Measurements from ENCODE around the gene APBB2.

APBB2 gene

DNA sequence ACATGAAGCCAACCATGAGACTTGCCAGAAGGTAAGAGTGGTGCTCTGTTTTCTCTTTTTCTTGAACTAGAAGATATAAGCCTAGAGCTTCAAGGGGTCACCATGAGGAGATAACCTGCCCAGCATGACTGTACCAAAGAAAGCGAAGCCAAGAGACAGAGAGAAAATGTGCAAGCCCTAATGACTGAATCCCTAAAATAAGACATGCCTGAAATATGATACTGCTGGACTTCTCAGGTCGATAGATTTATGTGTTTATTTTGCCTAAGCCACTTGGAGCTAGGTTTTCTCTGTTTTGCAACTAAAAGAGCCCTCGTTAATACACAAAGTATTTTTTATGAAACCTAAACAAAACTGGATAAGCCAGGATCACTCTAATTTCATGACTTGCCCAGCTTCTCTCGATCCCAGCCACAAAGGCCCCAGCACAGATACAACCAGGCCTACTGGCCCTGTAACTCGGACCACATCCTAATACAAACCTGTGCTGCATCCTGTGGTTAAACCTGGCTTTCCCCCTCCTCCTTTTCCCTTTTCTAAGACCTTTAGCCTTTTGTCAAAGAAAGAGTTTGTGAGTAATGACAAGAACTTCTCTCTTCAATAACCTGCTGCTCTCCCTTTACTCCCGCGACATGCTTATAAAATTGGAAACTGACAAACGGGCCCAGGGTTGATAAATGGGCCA is 185.8 kb downstream of the APBB2 start:
- Histone ChIP-seq H3K4me3 (ENCODE audit: insufficient read length, low read depth) (no peak overlapping the region), H3K36me3 (ENCODE audit: insufficient read depth, insufficient read length, low read length) (no peaks in the 10 kb centered on the region), H3K9me3 (ENCODE audit: insufficient read depth, low read length) (peaks cover 37% of the 10 kb centered on the region), H3K4me1 (ENCODE audit: insufficient read depth, insufficient read length) (no peaks in the 10 kb centered on the region), H3K9ac (ENCODE audit: insufficient read length, low read depth) (no peak overlapping the region), H3K27me3 (ENCODE audit: insufficient read depth, insufficient read length) (no peaks in the 10 kb centered on the region)
- DNase-seq (ENCODE audit: low read depth, low spot score), result no peak
- TF ChIP-seq ZNF274 (IDR thresholded peaks at IDR 0.05; ENCODE audit: low read depth, low read length), result no peak
- no peak for TF ChIP-seq SUZ12 (IDR thresholded peaks at IDR 0.05; ENCODE audit: extremely low read depth, insufficient read depth, insufficient read length)
- no peak for TF ChIP-seq YY1 (IDR thresholded peaks at IDR 0.05; ENCODE audit: insufficient read depth, insufficient read length)

DNA sequence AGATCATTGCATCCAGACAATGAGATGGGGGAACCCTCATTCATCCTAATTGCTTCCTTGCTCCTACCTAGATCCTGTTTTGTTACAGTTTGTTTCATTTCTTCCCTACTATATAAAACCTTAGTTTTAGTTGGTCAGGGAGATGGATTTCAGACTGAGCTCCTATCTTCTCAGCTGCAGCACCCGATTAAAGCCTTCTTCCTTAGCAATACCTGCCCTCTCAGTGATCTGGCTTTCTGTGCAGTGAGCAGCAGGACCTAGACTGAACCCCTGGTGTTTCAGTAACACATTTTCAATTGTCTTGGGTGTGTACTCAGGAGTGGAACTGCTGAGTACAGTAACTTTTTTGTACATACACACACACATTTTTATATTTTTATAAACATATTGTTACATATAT is 187.4 kb downstream of the APBB2 start:
- no peak for DNase-seq (ENCODE audit: low read depth, low spot score)
- Histone ChIP-seq H3K36me3 (ENCODE audit: insufficient read depth, insufficient read length, low read length) (no peaks in the 10 kb centered on the region), H3K4me3 (ENCODE audit: insufficient read length, low read depth) (no peak overlapping the region), H3K9ac (ENCODE audit: insufficient read length, low read depth) (no peak overlapping the region), H3K27me3 (ENCODE audit: insufficient read depth, insufficient read length) (no peaks in the 10 kb centered on the region), H3K9me3 (ENCODE audit: insufficient read depth, low read length) (peaks cover 37% of the 10 kb centered on the region), H3K4me1 (ENCODE audit: insufficient read depth, insufficient read length) (no peaks in the 10 kb centered on the region)
- TF ChIP-seq YY1 (IDR thresholded peaks at IDR 0.05; ENCODE audit: insufficient read depth, insufficient read length) (no peak), ZNF274 (IDR thresholded peaks at IDR 0.05; ENCODE audit: low read depth, low read length) (no peak), SUZ12 (IDR thresholded peaks at IDR 0.05; ENCODE audit: extremely low read depth, insufficient read depth, insufficient read length) (no peak)

DNA sequence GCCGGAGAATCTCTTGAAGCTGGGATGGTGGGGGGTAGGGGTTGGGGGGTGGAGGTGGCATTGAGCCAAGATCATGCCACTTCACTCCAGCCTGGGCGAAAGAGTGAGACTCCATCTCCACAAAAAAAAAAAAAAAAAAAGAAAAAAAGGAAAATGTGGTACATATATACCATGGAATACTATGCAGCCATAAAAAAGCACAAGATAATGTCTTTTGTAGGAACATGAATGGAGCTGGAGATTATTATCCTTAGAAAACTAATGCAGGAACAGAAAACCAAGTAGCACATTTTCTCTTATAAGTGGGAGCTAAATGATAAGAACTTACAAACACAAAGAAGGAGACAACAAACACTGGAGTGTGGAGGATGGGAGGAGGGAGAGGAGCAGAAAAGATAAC is 188.5 kb downstream of the APBB2 start:
- H3K9ac ChIP-seq (ENCODE audit: insufficient read length, low read depth), result no peak overlapping the region
- no peaks in the 10 kb centered on the region for H3K4me1 ChIP-seq (ENCODE audit: insufficient read depth, insufficient read length)
- no peak for TF ChIP-seq YY1 (IDR thresholded peaks at IDR 0.05; ENCODE audit: insufficient read depth, insufficient read length)
- no peak for TF ChIP-seq ZNF274 (IDR thresholded peaks at IDR 0.05; ENCODE audit: low read depth, low read length)
- no peak for TF ChIP-seq SUZ12 (IDR thresholded peaks at IDR 0.05; ENCODE audit: extremely low read depth, insufficient read depth, insufficient read length)
- DNase-seq (ENCODE audit: low read depth, low spot score), result no peak
- H3K27me3 ChIP-seq (ENCODE audit: insufficient read depth, insufficient read length), result no peaks in the 10 kb centered on the region
- peaks cover 42% of the 10 kb centered on the region for H3K9me3 ChIP-seq (ENCODE audit: insufficient read depth, low read length)
- H3K36me3 ChIP-seq (ENCODE audit: insufficient read depth, insufficient read length, low read length), result no peaks in the 10 kb centered on the region
- H3K4me3 ChIP-seq (ENCODE audit: insufficient read length, low read depth), result no peak overlapping the region

DNA sequence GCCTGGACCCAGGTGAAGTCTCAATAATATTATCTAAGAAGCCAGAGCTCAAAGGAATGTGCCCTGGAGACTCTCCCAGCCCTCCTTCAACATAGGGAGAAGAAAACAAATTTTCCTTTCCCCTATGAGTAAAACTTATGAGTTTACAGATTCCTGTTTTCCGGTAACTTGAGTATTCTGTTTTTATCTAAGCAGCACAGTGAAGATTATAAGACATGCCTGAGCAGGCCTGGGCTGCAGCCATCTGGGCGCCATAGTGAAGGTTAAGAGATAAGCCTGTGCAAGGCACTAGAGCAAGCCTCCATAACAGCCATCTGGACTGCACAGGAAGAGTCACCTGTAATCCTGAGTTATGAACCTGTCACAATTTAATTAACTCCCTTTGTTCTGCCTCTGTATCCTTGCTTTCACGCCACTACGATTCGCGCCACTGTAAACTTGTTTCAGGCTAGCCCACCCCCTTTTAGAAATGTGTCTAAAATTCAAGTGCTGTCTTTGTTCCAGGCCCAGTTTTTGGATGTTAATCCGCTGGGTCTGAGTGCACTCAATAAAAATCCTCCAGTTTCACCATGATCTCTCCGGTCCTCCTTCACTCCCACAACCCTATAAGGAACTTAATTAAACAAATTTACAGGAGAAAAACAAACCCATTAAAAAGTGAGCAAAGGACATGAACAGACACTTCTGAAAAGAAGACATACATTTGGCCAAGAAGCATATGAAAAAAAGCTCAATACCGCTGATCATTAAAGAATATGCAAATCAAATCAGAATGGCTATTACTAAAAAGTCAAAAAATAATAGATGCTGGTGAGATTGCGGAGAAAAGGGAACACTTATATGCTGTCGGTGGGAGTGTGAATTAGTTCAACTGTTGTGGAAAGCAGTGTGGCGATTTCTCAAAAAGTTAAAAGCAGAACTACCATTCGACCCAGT is 189.5 kb downstream of the APBB2 start:
- TF ChIP-seq ZNF274 (IDR thresholded peaks at IDR 0.05; ENCODE audit: low read depth, low read length) (no peak), YY1 (IDR thresholded peaks at IDR 0.05; ENCODE audit: insufficient read depth, insufficient read length) (no peak), SUZ12 (IDR thresholded peaks at IDR 0.05; ENCODE audit: extremely low read depth, insufficient read depth, insufficient read length) (no peak)
- H3K27me3 ChIP-seq (ENCODE audit: insufficient read depth, insufficient read length), result no peaks in the 10 kb centered on the region
- no peak overlapping the region for H3K4me3 ChIP-seq (ENCODE audit: insufficient read length, low read depth)
- H3K4me1 ChIP-seq (ENCODE audit: insufficient read depth, insufficient read length), result no peaks in the 10 kb centered on the region
- no peak overlapping the region for H3K9ac ChIP-seq (ENCODE audit: insufficient read length, low read depth)
- no peak for DNase-seq (ENCODE audit: low read depth, low spot score)
- H3K36me3 ChIP-seq (ENCODE audit: insufficient read depth, insufficient read length, low read length), result no peaks in the 10 kb centered on the region
- H3K9me3 ChIP-seq (ENCODE audit: insufficient read depth, low read length), result peaks cover 42% of the 10 kb centered on the region

DNA sequence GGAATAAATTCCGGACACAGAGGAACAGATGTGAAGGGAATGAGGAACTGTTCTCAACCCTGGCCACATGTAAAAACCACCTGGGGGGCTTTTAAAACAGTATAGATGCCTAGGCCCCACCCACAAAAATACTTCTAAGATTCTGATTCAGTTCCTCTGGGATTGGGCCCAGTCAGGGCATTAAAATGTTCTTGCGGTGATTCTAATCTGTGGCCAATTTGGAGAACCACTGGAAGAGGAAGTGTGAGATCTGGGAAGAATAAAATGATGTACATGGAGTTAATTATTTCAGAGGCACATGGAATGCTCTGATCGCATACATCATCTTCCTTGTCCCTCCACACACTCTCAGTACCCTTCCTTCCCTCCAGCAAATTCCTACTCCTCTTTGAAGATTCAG is 192.2 kb downstream of the APBB2 start:
- no peak for TF ChIP-seq SUZ12 (IDR thresholded peaks at IDR 0.05; ENCODE audit: extremely low read depth, insufficient read depth, insufficient read length)
- TF ChIP-seq YY1 (IDR thresholded peaks at IDR 0.05; ENCODE audit: insufficient read depth, insufficient read length), result no peak
- TF ChIP-seq ZNF274 (IDR thresholded peaks at IDR 0.05; ENCODE audit: low read depth, low read length), result no peak
- H3K4me1 ChIP-seq (ENCODE audit: insufficient read depth, insufficient read length), result no peaks in the 10 kb centered on the region
- no peaks in the 10 kb centered on the region for H3K27me3 ChIP-seq (ENCODE audit: insufficient read depth, insufficient read length)
- H3K36me3 ChIP-seq (ENCODE audit: insufficient read depth, insufficient read length, low read length), result no peaks in the 10 kb centered on the region
- no peak overlapping the region for H3K9ac ChIP-seq (ENCODE audit: insufficient read length, low read depth)
- DNase-seq (ENCODE audit: low read depth, low spot score), result no peak
- no peak overlapping the region for H3K4me3 ChIP-seq (ENCODE audit: insufficient read length, low read depth)
- H3K9me3 ChIP-seq (ENCODE audit: insufficient read depth, low read length), result peaks cover 35% of the 10 kb centered on the region

DNA sequence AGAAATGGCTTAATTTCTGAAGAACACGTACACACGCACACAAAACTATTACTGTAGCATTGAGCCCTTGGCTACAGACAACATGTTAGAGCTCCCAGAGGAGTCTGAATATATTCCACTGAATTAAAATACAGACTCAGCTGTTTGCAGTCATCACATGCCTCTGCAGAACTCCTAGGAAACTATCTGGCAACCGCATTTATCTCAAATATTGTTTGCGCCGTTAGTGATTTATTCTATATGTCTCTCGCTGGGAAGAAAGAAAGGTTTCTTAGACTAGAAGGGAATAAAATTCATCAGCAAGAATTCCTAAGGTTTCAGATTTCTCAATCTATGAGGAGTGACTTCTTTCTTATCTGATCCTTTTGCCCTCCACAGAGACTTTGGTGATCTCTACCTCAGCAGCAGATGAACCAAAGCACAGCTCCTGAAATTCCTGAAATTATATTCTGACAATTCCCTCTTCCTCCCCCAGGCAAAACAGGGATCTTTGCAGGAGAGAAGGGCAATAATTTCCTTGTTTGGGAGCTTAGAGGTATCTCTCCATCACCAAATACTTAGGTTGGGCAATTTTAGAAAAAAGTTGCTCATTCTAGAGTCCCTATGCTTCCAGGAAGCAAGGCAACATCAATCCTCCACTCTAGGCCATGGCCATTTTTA is 199.2 kb downstream of the APBB2 start:
- H3K4me3 ChIP-seq (ENCODE audit: insufficient read length, low read depth), result no peak overlapping the region
- DNase-seq (ENCODE audit: low read depth, low spot score), result no peak
- no peak overlapping the region for H3K9ac ChIP-seq (ENCODE audit: insufficient read length, low read depth)
- TF ChIP-seq ZNF274 (IDR thresholded peaks at IDR 0.05; ENCODE audit: low read depth, low read length) (no peak), YY1 (IDR thresholded peaks at IDR 0.05; ENCODE audit: insufficient read depth, insufficient read length) (no peak), SUZ12 (IDR thresholded peaks at IDR 0.05; ENCODE audit: extremely low read depth, insufficient read depth, insufficient read length) (no peak)
- H3K4me1 ChIP-seq (ENCODE audit: insufficient read depth, insufficient read length), result no peaks in the 10 kb centered on the region
- no peaks in the 10 kb centered on the region for H3K36me3 ChIP-seq (ENCODE audit: insufficient read depth, insufficient read length, low read length)
- H3K9me3 ChIP-seq (ENCODE audit: insufficient read depth, low read length), result no peaks in the 10 kb centered on the region
- no peaks in the 10 kb centered on the region for H3K27me3 ChIP-seq (ENCODE audit: insufficient read depth, insufficient read length)

DNA sequence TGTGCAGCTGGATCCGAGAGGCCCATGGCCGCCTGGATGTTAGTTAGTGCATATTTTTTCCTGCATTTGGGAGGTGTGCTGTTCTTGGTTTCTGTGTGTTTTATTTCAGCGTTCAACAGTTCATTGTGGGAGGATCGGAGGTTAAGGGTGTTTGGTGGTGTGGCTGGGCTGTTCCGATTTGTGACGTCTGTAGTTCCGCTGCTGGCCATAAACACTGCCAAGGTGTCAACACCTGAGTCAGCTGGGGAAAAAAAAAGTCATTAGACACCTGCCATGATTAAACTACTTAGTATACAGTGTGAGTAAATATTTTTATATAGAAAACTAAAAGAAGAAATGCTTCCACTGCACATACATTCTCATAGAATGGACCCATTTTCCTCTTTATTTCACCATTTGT is 200.2 kb downstream of the APBB2 start:
- no peak for DNase-seq (ENCODE audit: low read depth, low spot score)
- TF ChIP-seq ZNF274 (IDR thresholded peaks at IDR 0.05; ENCODE audit: low read depth, low read length) (no peak), YY1 (IDR thresholded peaks at IDR 0.05; ENCODE audit: insufficient read depth, insufficient read length) (no peak), SUZ12 (IDR thresholded peaks at IDR 0.05; ENCODE audit: extremely low read depth, insufficient read depth, insufficient read length) (no peak)
- Histone ChIP-seq H3K4me3 (ENCODE audit: insufficient read length, low read depth) (no peak overlapping the region), H3K4me1 (ENCODE audit: insufficient read depth, insufficient read length) (no peaks in the 10 kb centered on the region), H3K9me3 (ENCODE audit: insufficient read depth, low read length) (no peaks in the 10 kb centered on the region), H3K36me3 (ENCODE audit: insufficient read depth, insufficient read length, low read length) (no peaks in the 10 kb centered on the region), H3K27me3 (ENCODE audit: insufficient read depth, insufficient read length) (no peaks in the 10 kb centered on the region), H3K9ac (ENCODE audit: insufficient read length, low read depth) (no peak overlapping the region)
